Heart right ventricle (tissue), 16 donors: ENCODE measurements around the gene ZNF276. TPM values are rescaled to one million over a fixed set of nuclear protein-coding genes. Genes with fewer than 3 reads are reported as not detected.
"Not testable (repeated sequence)": the region's sequence is repeated elsewhere in the genome, so short reads cannot be mapped to it uniquely, and the experiment has no call there.

Source experiments
- ATAC-seq, 8 donors: fragments of 200-7000 bp; cut with Tn5 transposase; one replicate each; pipeline ENCODE4 v1.9.1; 2020; ENCODE audit warnings: mild to moderate bottlenecking in 8 of 8, moderate library complexity in 8 of 8, moderate number of reproducible peaks in 1 of 8
- DNase-seq, 2 donors: peaks; one replicate each; pipeline ENCODE4 v3.0.0-alpha.2; 2020
- H3K27ac ChIP-seq, 10 donors: fragments of 200-600 bp; sonication (generic) in 2 of 10; one replicate each; pipeline versions ENCODE4 v1.5.0 to v1.8.0; 2020 to 2022; ENCODE audit warnings: mild to moderate bottlenecking in 3 of 10
- H3K27me3 ChIP-seq, 7 donors: fragments of 200-600 bp; one replicate each; pipeline ENCODE4 v1.8.0; 2021 to 2022; ENCODE audit warnings: mild to moderate bottlenecking in 2 of 7
- H3K36me3 ChIP-seq, 9 donors: fragments of 200-600 bp; sonication (generic) in 1 of 9; one replicate each; pipeline versions ENCODE4 v1.5.0 to v1.8.0; 2020 to 2022; ENCODE audit warnings: mild to moderate bottlenecking in 2 of 9
- H3K4me1 ChIP-seq, 9 donors: fragments of 200-600 bp; sonication (generic) in 1 of 9; one replicate each; pipeline versions ENCODE4 v1.5.0 to v1.8.0; 2020 to 2022; ENCODE audit warnings: mild to moderate bottlenecking in 4 of 9
- H3K4me3 ChIP-seq, 10 donors: fragments of 200-600 bp; sonication (generic) in 2 of 10; one replicate each; pipeline versions ENCODE4 v1.5.0 to v1.8.0; 2020 to 2022; ENCODE audit warnings: mild to moderate bottlenecking in 7 of 10, moderate library complexity in 2 of 10
- H3K9me3 ChIP-seq, 11 donors: fragments of 200-600 bp in 10 of 11; sonication (generic) in 2 of 11; one replicate each; pipeline versions ENCODE4 v1.5.0 to v1.8.0; 2013 to 2022; ENCODE audit warnings: mild to moderate bottlenecking in 2 of 11, control low read depth in 1 of 11, moderate library complexity in 1 of 11
- CTCF ChIP-seq, 9 donors: fragments of 200-600 bp; sonication (generic) in 2 of 9; IDR thresholded peaks; one replicate each; pipeline versions ENCODE4 v1.5.0 to v1.8.0; 2021 to 2022; ENCODE audit warnings: antibody characterized with exemption in 9 of 9, mild to moderate bottlenecking in 5 of 9, moderate library complexity in 1 of 9
- WGBS, 2 donors: extraction: QIAGEN DNeasy Blood & Tissue Kit; methylation state at CpG; one replicate each; pipeline ENCODE4 v1.1.7; 2013; ENCODE audit warnings: inconsistent platforms in 1 of 2; 5-methylcytosine and 5-hydroxymethylcytosine counted together
- intact Hi-C, 10 donors: fragments of 100-400 bp; cut with DNase I; formaldehyde crosslinking; loops; one replicate each; pipeline versions ENCODE4 v1.11.1 to v1.14.2; 2022
- long read RNA-seq, 3 donors: library from polyadenylated mRNA; unstranded; transcript quantifications; one replicate each; pipeline ENCODE4 v2.0.0, GENCODE V29; 2020 to 2021
- polyA plus RNA-seq, 2 donors: library from polyadenylated mRNA; stranded (reverse); fragments of 200-250 nt; gene quantifications; one replicate each; pipeline ENCODE4 v1.2.3, GENCODE V29; 2013
- total RNA-seq, 10 donors: library from RNA; stranded (reverse); fragmentation: NEBNext Ultra II Directional in 3 of 10; extraction: Animal tissue kit (Norgen Biotek cat#: 25700) in 3 of 10; gene quantifications; one replicate each; pipeline versions ENCODE4 v1.2.1 to v1.2.4, GENCODE V29; 2021 to 2023
- donor health status: Arrhythmogenic right ventricular cardiomyopathy.
- donor health status: ischemic (EF 13 %, LVEDD 7.1; RV severe dilation, severe dysfunction).
- donor health status: healthy with polysubstance abuse.
- donor health status: DM: no; HTN: yes; CAD: no.
- donor health status: DM: no; HTN: no; CAD: no.
- donor health status: ischemic (EF 25% LVEDD 6.9; RV normal size, moderate dysfunction).
- donor health status: ischemic (EF 25% LVEDD 5.7; RV mildly dilated, moderate dysfunction).
- donor health status: healthy.
- donor health status: DM: yes; HTN: yes; CAD: no.
- donor health status: Ischemic cardiomyopathy.
- donor health status: ischemic (EF 35%, LVEDD 5.7; RV mildly dilated, moderate dysfunction).
- donor health status: nonischemic (EF 11% LVEDD 7.7; RV severe dilation, severe dysfunction).
- donor health status: DM: yes; HTN: yes; CAD: no.
- donor health status: PGD.
- donor health status: ischemic (EF 29% LVEDD 5.4; RV normal size, mild dysfunction).
- donor health status: nonischemic (EF 23%, LVEDD 6.1; RV moderate dilation, normal function).

Gene ZNF276
- 10 to 100 TPM in 9 of 10 donors, 1 to 10 TPM in 1; 8.2 to 16.0 (median 12.8) TPM for total RNA-seq
- 10 to 100 TPM; 12.2 to 29.3 TPM for polyA plus RNA-seq
- long read RNA-seq, donor 1, full-length matches to known transcripts: 8 of 35 reads
- long read RNA-seq, donor 1, partial matches to known transcripts: 8 of 35 reads
- long read RNA-seq, donor 1, other reads (novel, unspliced or antisense): 19 of 35 reads
- long read RNA-seq, donor 2, full-length matches to known transcripts: 14 of 44 reads
- long read RNA-seq, donor 2, partial matches to known transcripts: 6 of 44 reads
- long read RNA-seq, donor 2, other reads (novel, unspliced or antisense): 24 of 44 reads
- long read RNA-seq, donor 3, full-length matches to known transcripts: 8 of 41 reads
- long read RNA-seq, donor 3, partial matches to known transcripts: 5 of 41 reads
- long read RNA-seq, donor 3, other reads (novel, unspliced or antisense): 28 of 41 reads

- Histone ChIP-seq H3K36me3 (peaks cover 0 to 40% (median 12%) of the 10 kb centered on the region in 9 donors), H3K27me3 (no peaks in the 10 kb centered on the region), H3K9me3 (no peaks in the 10 kb centered on the region), H3K4me3 (peak within 1 kb of the TSS; percentile 62 to 99 (median 90)), H3K27ac (peak within 1 kb of the TSS; percentile 89 to 100 (median 98)), H3K4me1 (peaks cover 26 to 61% (median 39%) of the 10 kb centered on the region in 9 donors)
- intact Hi-C loops: loop anchor here in 4 of 10 donors (1.0 to 5.0 kb wide), 4 partner anchors 20 to 159 kb away; partner anchors contain the start of genes SPATA2L (in 2 of the 4) and RPL13 (in 1 of the 4)
- no peak for TF ChIP-seq CTCF (IDR thresholded peaks at IDR 0.05)
- DNase-seq (peak; percentile 88), ATAC-seq (peak; percentile 68 to 89 (median 81))
- WGBS, 2 donors: 0% methylated on average over 87 to 103 of the region's 103 CpGs
Measured at GRCh38 chr16:89720813-89721545, at the start of gene ZNF276, which contains the start of gene VPS9D1. ZNF276 (plus strand) TSS chr16:89721537; CDS start chr16:89721641, 104 bp downstream. VPS9D1 (minus strand) TSS chr16:89720898; CDS start chr16:89720861, 37 bp downstream.

GRCh38 chr16:89671565-89671964 lies 49.8 kb upstream of the ZNF276 start:
- H3K27me3 ChIP-seq, H3K4me1 ChIP-seq, DNase-seq, ATAC-seq, intact Hi-C loops, H3K4me3 ChIP-seq, H3K9me3 ChIP-seq, H3K36me3 ChIP-seq: not testable (repeated sequence)
- H3K27ac ChIP-seq: peak overlapping the region in 1 of 10 donors; percentile 71
- WGBS, 2 donors: 94% methylated on average over 3 to 4 of the region's 4 CpGs

GRCh38 chr16:89672177-89672941 lies 49.0 kb upstream of the ZNF276 start:
- whole genome bisulfite sequencing, 2 donors: 74 to 78% methylated on average over 16 of the region's 16 CpGs
- no peak for DNase-seq
- peak in 5 of 8 donors; percentile 15 to 52 (median 40) for ATAC-seq

More at GRCh38 chr16:89672177-89672941, 49.0 kb upstream of the ZNF276 start:
- peak overlapping the region; percentile 36 to 83 (median 66) for H3K27ac ChIP-seq
- peaks cover 0 to 4% (median 0%) of the 10 kb centered on the region in 9 donors for H3K4me1 ChIP-seq
- peak overlapping the region in 3 of 10 donors; percentile 13 to 24 (median 20) for H3K4me3 ChIP-seq
- no peaks in the 10 kb centered on the region for H3K27me3 ChIP-seq
- no peak for TF ChIP-seq CTCF (IDR thresholded peaks at IDR 0.05)
- no peaks in the 10 kb centered on the region for H3K36me3 ChIP-seq
- H3K9me3 ChIP-seq: peaks cover 0 to 7% (median 0%) of the 10 kb centered on the region in 11 donors
- intact Hi-C loops: no loop called here
